ENCODE results near the gene EXPH5. TPM values are rescaled to one million over a fixed set of nuclear protein-coding genes. Genes with fewer than 3 reads are reported as not detected.

EXPH5 gene
- polyA plus RNA-seq, 1 donor (not counting 4 experiments of a cell fraction or from before 2014, with no cell fraction given): 11.7 TPM

DNA sequence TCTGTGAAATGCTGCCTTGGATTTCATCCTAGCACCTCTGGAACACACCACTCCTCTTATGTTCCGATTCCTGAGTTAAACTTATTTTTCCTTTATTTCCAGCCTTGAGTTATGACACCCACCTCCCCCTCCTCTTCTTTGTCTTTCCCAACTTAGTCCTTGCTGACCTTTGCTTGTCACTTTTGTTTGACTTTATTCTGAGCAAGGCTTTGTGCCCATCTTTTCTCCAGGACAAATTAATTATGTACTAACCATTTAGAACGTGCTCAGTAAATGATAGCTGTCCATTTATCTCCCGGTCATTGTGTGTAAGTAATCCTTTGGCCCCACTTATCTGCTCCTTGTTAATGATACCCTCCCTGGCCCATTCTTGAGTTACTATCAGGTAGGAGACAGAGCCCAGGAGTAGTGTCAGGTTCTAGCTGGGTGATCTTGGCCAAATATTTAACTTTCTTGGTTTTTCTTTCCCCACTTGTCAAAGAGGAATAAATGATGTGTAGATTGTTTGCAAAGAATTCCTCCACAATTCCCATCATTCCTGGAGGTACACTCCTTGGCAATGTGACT is 44.2 kb downstream of the EXPH5 start:
- peak overlapping the region; percentile 2 for H3K27ac ChIP-seq (ENCODE audit: control insufficient read depth, insufficient read depth, low read length)
- no peak overlapping the region for H3K4me2 ChIP-seq (ENCODE audit: control insufficient read depth, extremely low read depth, insufficient read depth, low read depth, low read length)
- DNase-seq (ENCODE audit: low read depth, low spot score) (no peak), FAIRE-seq (peak; percentile 44)
- no peaks in the 10 kb centered on the region for H3K27me3 ChIP-seq (ENCODE audit: control insufficient read depth, extremely low read depth, insufficient read depth, low read length)
- dilution Hi-C loops (cut with MboI; ENCODE audit: extremely low pct_ligation_motif_present, low sequenced_read_pairs): no loop called here
- H3K4me1 ChIP-seq (ENCODE audit: control insufficient read depth, extremely low read depth, insufficient read depth, low read length): peaks cover 20% of the 10 kb centered on the region
- peaks cover 0 to 3% of the 10 kb centered on the region in 2 experiments for H3K36me3 ChIP-seq (ENCODE audit: control insufficient read depth in 2 of 2, extremely low read depth in 1 of 2, insufficient read depth in 2 of 2, low read length in 2 of 2)
- H3K79me2 ChIP-seq (ENCODE audit: control insufficient read depth, insufficient read depth, low read length): no peaks in the 10 kb centered on the region
- H3K9ac ChIP-seq (ENCODE audit: control insufficient read depth, extremely low read depth, insufficient read depth, low read length): no peak overlapping the region
- no peaks in the 10 kb centered on the region for H4K20me1 ChIP-seq (ENCODE audit: control insufficient read depth, extremely low read depth, insufficient read depth, low read length)
- H3K4me3 ChIP-seq (ENCODE audit: control insufficient read depth in 2 of 3, extremely low read depth in 1 of 3, insufficient read depth in 2 of 3, low read depth in 1 of 3, low read length in 3 of 3): no peak overlapping the region
- no peak for TF ChIP-seq EZH2 (IDR thresholded peaks at IDR 0.05; ENCODE audit: low read length)
- TF ChIP-seq, protein P1, sequence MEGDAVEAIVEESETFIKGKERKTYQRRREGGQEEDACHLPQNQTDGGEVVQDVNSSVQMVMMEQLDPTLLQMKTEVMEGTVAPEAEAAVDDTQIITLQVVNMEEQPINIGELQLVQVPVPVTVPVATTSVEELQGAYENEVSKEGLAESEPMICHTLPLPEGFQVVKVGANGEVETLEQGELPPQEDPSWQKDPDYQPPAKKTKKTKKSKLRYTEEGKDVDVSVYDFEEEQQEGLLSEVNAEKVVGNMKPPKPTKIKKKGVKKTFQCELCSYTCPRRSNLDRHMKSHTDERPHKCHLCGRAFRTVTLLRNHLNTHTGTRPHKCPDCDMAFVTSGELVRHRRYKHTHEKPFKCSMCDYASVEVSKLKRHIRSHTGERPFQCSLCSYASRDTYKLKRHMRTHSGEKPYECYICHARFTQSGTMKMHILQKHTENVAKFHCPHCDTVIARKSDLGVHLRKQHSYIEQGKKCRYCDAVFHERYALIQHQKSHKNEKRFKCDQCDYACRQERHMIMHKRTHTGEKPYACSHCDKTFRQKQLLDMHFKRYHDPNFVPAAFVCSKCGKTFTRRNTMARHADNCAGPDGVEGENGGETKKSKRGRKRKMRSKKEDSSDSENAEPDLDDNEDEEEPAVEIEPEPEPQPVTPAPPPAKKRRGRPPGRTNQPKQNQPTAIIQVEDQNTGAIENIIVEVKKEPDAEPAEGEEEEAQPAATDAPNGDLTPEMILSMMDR (optimal IDR thresholded peaks at IDR 0.05 in 1 of 3, IDR thresholded peaks at IDR 0.05 in 1 of 3, conservative IDR thresholded peaks at IDR 0.05 in 1 of 3; ENCODE audit: extremely low read depth in 1 of 3, insufficient read depth in 2 of 3, low read length in 3 of 3): no peak
- no peaks in the 10 kb centered on the region for H3K9me1 ChIP-seq (ENCODE audit: control insufficient read depth, extremely low read depth, insufficient read depth, low read length)
- H3K9me3 ChIP-seq (ENCODE audit: control insufficient read depth, low read depth, low read length): no peaks in the 10 kb centered on the region
- no peak overlapping the region for H2AFZ ChIP-seq (ENCODE audit: control insufficient read depth, low read length)

DNA sequence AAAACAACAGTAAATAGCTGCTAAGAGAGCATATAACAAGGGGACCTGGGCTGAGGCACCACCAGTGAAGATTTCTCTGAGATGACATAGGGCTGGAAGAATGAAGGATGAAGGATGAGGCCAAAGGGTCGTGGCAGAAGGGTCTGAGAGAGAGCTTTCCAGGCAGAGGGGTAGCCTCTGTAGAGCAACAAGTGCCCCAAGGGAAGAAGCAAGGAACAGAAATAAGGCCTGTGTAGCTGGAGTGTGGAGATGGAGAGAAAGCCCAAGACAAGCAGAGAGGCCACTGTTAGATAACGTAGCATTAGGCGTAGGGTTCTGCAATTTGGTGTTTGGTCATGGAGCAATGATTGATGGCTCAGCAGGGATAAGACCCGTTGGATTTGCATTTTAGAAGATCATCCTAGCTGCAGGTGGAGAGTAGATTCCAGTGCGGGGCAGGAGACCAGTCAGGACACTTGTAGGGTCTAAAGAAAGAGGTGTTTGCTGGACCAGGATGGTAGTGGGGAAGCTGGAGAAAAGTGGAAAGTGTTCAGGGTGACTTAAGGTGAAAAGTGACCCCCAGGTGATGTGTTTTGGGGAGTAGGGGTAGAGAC is 47.6 kb downstream of the EXPH5 start:
- Histone ChIP-seq H3K4me1 (ENCODE audit: control insufficient read depth, extremely low read depth, insufficient read depth, low read length) (peaks cover 23% of the 10 kb centered on the region), H3K27ac (ENCODE audit: control insufficient read depth, insufficient read depth, low read length) (no peak overlapping the region), H3K9me3 (ENCODE audit: control insufficient read depth, low read depth, low read length) (no peaks in the 10 kb centered on the region), H3K27me3 (ENCODE audit: control insufficient read depth, extremely low read depth, insufficient read depth, low read length) (no peaks in the 10 kb centered on the region), H3K4me2 (ENCODE audit: control insufficient read depth, extremely low read depth, insufficient read depth, low read depth, low read length) (no peak overlapping the region), H2AFZ (ENCODE audit: control insufficient read depth, low read length) (no peak overlapping the region), H4K20me1 (ENCODE audit: control insufficient read depth, extremely low read depth, insufficient read depth, low read length) (no peaks in the 10 kb centered on the region), H3K4me3 (ENCODE audit: control insufficient read depth in 2 of 3, extremely low read depth in 1 of 3, insufficient read depth in 2 of 3, low read depth in 1 of 3, low read length in 3 of 3) (no peak overlapping the region), H3K36me3 (ENCODE audit: control insufficient read depth in 2 of 2, extremely low read depth in 1 of 2, insufficient read depth in 2 of 2, low read length in 2 of 2) (peaks cover 0 to 5% of the 10 kb centered on the region in 2 experiments), H3K9ac (ENCODE audit: control insufficient read depth, extremely low read depth, insufficient read depth, low read length) (no peak overlapping the region), H3K79me2 (ENCODE audit: control insufficient read depth, insufficient read depth, low read length) (no peaks in the 10 kb centered on the region), H3K9me1 (ENCODE audit: control insufficient read depth, extremely low read depth, insufficient read depth, low read length) (no peaks in the 10 kb centered on the region)
- FAIRE-seq (no peak), DNase-seq (ENCODE audit: low read depth, low spot score) (no peak)
- dilution Hi-C loops (cut with MboI; ENCODE audit: extremely low pct_ligation_motif_present, low sequenced_read_pairs): no loop called here
- no peak for TF ChIP-seq EZH2 (IDR thresholded peaks at IDR 0.05; ENCODE audit: low read length)
- TF ChIP-seq, protein P1 (optimal IDR thresholded peaks at IDR 0.05 in 1 of 3, IDR thresholded peaks at IDR 0.05 in 1 of 3, conservative IDR thresholded peaks at IDR 0.05 in 1 of 3; ENCODE audit: extremely low read depth in 1 of 3, insufficient read depth in 2 of 3, low read length in 3 of 3): no peak

All from keratinocyte (primary cell).